Measurements from ENCODE around the gene SLC35D2.

The SLC35D2 gene

DNA sequence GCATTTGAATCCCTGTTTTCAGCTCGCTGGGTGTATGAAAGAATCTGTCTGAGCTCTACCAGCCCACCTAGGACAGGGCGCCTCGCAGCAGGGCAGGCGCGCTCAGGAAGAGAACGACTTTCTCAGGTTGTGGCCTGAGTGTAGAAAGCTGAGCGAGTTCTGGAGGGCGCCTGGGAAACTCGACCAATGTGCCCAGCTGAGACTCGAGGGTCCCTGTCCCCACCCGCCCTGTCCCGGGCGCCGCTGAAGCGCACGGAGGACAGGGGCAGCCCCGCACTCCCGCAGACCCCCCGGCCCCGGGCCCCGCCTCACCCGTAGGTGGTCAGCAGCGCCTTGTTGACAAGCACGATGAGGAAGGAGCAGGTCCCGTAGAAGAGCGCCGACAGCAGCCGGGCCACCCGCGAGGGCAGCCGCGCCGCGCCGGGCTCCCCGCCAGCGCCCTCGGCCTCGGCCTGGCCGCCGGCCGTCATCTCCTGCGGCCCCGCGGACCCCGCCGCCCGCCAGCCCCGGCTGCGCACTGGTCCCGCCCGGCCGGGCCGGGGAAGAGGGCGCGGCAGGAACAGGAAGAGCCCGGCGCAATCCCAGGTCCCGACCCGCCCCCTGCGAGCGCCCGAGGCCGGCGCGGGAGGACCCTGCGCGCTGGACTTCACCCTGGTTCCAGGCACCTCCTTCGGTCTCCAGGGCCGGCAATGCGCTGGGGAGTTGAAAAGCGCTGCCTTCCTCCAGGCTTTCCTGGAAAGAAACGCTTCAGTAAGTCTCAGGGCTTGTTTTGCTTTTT is at the start of gene SLC35D2:
TSS of gene SLC35D2 (minus strand) at position 547 of the 778 bp plus-strand sequence. CDS start at position 470, 77 bp downstream.
- no peak for DNase-seq

GRCh38 chr9:96430377-96430776 is 46.9 kb upstream of the SLC35D2 start:
- DNase-seq, result no peak

- no peak for DNase-seq
These were observed 46.2 kb upstream of the SLC35D2 start for GRCh38 chr9:96429732-96430131.

GRCh38 chr9:96425500-96426169 is 42.1 kb upstream of the SLC35D2 start:
- DNase-seq, result no peak

- DNase-seq, result no peak
These were observed 40.5 kb upstream of the SLC35D2 start for GRCh38 chr9:96423985-96424336.

DNA sequence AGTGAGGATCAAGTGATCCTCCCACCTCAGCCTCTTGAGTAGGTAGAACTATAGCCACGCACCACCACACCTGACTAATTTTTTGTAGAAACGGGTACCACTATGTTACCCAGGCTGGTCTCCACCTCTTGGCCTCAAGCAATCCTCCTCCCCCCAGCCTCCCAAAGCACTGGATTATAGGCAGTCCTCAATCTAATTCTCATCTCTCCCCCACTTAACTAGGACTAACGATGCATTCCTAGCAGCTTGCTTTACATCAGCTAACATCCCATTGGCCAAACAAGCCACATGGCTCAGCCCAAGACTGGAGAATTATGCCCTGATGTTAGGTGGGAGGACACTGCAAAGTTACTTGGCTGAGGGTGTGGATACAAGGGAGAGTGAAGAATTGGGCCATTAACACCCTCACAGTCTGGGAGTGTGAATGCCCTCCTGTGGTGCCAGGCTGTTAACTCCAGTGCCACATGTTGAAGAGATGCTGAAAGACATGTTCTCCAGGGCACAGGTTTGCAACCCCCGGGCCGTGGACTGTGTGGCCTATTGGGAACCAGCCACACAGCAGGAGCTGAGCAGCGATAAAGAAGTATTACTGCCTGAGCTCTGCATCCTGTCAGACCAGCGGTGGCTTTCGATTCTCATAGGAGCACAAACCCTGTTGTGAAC is 39.9 kb upstream of the SLC35D2 start:
- no peak for DNase-seq

DNA sequence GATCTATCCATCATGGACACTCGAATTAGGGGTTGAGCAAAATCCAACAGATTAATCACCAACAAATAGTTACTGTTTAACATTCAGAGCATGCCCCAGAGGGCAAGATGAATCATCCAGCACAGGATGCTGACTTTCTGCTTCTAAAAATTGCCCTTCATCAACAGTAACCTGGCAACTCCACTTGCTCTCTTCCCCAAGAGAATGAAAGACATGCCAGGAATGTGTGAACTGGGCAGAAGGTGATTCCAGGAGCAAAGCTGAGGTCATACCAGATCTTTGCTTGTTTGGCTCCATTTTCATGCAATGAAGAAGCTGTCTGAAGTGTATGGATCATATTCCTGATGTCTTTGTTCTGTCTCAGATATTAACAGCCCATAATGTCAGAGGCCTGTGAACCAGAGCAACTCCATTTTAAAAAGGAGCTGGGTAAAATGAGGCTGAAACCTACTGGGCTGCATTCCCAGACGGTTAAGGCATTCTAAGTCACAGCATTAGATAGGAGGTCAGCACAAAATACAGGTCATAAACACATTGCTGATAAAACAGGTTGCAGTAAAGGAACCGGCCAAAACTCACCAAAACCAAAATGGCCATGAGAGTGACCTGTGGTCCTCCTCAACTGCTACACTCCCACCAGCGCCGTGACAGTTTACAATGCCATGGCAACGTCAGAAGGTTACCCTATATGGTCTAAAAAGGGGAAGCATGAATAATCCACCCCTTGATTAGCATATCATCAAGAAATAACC is 37.1 kb upstream of the SLC35D2 start:
- DNase-seq, result no peak

DNA sequence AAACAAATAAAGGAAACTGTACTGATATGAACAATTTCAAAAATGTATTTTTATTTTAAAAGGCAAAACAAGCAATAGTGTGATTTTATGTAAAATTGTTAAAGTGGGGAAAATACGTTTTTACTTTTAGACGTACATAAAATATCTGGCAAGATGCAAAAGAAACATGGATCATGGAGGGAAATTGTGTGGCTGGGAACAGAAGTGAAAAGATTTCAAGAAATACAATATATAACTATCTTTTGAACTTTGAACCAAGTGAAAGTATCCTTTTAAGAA is 36.1 kb upstream of the SLC35D2 start:
- DNase-seq, result no peak

GRCh38 chr9:96418920-96419690 is 35.6 kb upstream of the SLC35D2 start:
- peak; percentile 63 for DNase-seq

GRCh38 chr9:96418083-96418919 is 34.8 kb upstream of the SLC35D2 start, which contains the start of gene ZNF367:
Gene ZNF367 (minus strand): TSS chr9:96418370. CDS start chr9:96418032, 338 bp downstream.
- DNase-seq, result peak; percentile 96

DNA sequence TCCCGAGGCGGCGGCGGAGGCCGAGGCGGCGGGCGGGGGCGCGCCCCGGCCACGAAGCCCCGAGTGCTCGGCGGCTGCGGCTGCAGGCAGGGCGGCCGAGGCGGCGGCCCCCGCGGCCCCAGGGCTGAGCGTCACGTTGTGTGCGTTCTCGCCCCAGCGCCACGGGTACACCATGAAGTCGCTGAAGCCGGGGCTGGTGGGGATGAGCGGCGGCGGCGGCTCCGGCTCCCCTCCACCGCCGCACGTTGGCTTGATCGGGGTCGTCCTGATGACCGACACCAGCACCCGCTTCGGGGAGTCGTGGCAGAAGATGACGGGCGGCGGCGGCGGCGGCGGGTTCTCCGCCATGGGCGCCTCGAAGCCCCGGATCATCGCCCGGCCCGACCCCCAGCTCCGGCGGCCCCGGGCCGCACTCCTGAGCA is 34.2 kb upstream of the SLC35D2 start:
- no peak for DNase-seq

GRCh38 chr9:96417051-96417586 is 33.6 kb upstream of the SLC35D2 start:
- DNase-seq, result peak; percentile 37

DNA sequence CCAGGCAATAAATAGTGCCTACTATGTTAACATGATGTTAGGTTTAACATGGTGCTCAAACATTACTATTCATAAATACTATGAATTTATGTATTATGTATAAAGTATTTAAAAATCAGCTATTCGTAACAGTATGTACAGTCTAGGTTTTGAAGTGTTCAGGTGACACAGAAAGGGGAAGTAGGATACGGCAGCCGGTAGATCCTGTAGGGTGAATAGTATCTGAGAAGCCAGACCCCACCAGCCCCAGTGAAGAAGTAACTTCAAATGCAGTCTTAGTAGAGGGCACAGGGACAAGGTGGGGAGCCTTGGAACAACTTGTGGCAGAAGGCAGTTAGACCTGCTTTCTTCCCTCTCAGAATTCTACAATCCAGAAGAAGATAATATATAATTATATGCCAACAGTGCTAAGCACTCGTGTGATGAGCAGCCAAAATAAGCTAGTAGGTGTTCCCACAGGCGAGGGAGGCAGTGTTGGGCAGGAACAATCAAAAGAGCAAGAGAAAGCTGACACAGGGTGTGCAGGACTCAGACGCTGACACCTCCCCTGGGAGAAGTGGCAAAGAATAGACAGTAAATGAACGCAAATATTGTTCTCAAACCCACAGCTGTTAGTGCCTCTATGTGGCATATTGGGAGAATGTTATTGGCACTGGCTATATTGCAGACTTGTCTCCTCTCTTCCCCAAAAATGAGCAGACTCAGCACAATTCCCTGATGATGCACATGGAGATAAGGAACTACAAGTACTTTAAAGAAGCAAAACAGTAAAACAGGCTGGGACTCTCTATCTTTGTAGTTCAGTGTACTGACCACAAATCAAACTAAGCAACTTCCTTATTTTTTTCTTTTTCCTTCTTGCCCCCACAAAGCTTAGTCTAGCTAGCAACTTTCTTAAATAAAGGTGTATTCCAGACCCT is 30.1 kb upstream of the SLC35D2 start:
- no peak for DNase-seq

- no peak for DNase-seq
These were observed 28.8 kb upstream of the SLC35D2 start for GRCh38 chr9:96412174-96412913.

DNA sequence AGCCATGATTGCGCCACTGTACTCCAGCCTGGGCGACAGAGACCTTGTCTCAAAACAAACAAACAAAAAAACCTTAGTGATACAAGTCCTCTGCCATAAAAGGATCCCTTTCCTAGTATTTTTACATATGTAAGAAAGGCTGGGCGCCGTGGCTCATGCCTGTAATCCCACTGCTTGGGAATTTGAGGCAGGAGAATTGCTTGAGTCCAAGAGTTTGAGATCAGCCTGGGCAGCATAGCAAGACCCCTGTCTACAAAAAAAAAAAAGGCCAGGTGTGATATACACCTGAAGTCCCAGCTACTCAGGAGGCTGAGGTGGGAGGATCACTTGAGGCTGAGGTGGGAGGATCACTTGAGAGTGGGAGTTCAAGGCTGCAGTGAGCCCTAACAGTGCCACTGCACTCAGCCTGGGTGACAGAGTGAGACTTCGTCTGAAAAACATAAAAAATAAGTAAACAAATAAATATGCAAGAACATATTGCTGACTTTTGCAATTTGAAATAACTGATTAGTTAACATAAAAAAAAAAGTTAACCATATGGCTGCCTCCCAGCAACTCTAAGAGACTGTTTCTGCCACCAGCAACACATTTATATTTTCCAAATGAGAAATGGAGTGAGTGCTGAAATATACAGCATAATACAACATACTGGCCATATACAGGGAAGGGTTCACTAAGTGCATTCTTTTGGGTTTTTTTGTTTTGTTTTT is 27.8 kb upstream of the SLC35D2 start:
- no peak for DNase-seq

- no peak for DNase-seq
These were observed 25.1 kb upstream of the SLC35D2 start for GRCh38 chr9:96408409-96409280.

DNA sequence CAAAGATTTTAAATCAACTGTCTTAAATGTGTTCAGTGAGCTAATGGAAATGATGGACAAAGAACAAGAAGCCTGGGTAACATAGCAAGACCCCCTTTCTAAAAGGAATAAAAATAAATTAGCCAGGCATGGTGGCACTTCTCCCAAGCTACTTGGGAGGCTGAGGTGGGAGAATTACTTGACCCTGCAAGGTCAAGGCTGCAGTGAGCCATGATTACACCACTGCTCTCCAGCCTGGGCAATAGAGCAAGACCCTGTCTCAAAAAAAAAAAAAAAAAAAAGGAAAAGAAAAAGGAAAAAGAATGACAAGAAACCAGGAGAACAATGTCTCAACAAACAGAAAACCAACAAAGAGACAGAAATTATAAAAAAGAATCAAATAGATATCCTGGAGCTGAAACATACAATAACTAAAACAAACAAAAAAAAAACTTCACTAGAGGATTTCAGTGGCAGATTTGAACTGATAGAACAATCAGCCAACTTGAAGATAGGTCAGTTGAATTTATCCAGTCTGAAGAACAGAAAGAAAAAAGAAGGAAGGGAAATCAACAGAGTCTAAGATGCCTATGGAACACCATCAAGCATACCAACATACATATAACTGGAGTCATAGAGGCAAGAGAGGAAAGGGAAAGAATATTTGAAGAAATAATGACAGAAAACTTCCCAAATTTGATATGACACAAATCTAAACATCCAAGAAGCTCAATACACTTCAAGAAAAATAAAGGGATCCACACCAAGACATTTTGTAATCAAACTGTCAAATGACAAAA is 16.8 kb upstream of the SLC35D2 start:
- DNase-seq, result no peak

Data from NCI-H1417 treated with DMSO at 0.1 percent for 48 hours (cell line).